ENCODE measurements around the gene FBN1. TPM values are rescaled to one million over a fixed set of nuclear protein-coding genes. Genes with fewer than 3 reads are reported as not detected.
A peak's percentile ranks its signal among the peaks of the same experiment; 100 is the strongest.

FBN1 gene
- total and polyA plus RNA-seq, 2 donors (not counting 3 experiments of a cell fraction or from before 2014, with no cell fraction given), result 107 to 111 TPM

DNA sequence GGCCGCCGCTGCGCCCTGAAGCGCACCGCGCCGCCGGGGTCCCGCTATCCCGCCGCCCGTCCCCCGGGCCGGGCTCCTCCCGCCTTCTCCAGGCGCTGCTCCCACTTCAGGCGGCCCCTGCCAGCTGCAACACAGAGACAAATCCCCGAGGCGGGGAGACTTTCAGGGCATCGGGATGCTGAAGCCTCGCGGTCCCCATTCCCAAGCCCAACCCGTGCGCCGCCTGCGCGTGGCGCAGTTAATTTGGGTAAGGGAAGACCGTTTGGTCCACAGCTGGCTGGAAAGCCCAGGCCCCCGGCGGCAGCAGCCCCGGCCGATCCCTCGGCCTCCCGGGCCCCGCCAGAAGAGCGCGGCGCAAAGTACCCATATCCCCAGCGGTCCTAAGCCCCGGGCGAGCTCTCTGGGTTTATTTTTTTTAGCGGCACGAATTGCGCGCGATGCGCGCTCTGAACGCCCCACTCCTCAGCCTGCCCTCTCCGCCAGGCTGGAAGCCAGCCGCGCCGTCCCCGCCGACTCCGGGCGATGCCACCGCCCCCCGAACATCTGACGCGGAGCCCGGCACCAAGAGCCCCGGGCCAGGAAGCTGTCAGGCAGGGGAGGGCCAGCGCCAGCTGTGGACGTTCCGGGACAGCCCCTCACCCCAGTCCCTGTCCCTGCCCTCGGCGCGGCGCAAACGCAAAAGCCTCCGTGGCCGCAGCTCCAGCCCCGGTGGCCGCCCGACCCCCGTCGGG lies 517 bp downstream of the FBN1 start:
- Histone ChIP-seq H3K27me3 (ENCODE audit: control insufficient read depth in 2 of 2, insufficient read depth in 2 of 2, low read length in 2 of 2) (no peaks in the 10 kb centered on the region), H3K9me3 (replicated peaks; ENCODE audit: control insufficient read depth, insufficient read depth, low read length) (no peaks in the 10 kb centered on the region), H3K9me1 (replicated peaks; ENCODE audit: control insufficient read depth, extremely low read depth, insufficient read depth, low read length) (no peaks in the 10 kb centered on the region), H3K4me3 (replicated peaks in 1 of 3; ENCODE audit: insufficient read depth in 1 of 3, low read depth in 1 of 3, low read length in 3 of 3) (peak overlapping the region; percentile 50 to 92 (median 77)), H3K79me2 (ENCODE audit: control insufficient read depth, insufficient read depth, low read length) (peaks cover 13% of the 10 kb centered on the region), H3K4me1 (ENCODE audit: control insufficient read depth, extremely low read depth, insufficient read depth, low read length) (peaks cover 34% of the 10 kb centered on the region), H3K9ac (replicated peaks; ENCODE audit: extremely low read depth, insufficient read depth, low read length) (peak overlapping the region; percentile 86), H3K27ac (ENCODE audit: insufficient read depth, low read depth, low read length) (peak overlapping the region; percentile 70), H2AFZ (ENCODE audit: low read depth, low read length) (peak overlapping the region; percentile 93), H3K36me3 (ENCODE audit: control insufficient read depth in 2 of 2, extremely low read depth in 1 of 2, insufficient read depth in 2 of 2, low read length in 2 of 2) (no peaks in the 10 kb centered on the region), H3K4me2 (ENCODE audit: insufficient read depth, low read length) (peak overlapping the region; percentile 98), H4K20me1 (replicated peaks; ENCODE audit: control insufficient read depth, extremely low read depth, insufficient read depth, low read length) (no peaks in the 10 kb centered on the region)
- FAIRE-seq, result no peak
- no TSS peak for BruUV-seq (replicated peaks)
- TF ChIP-seq POLR2A (IDR thresholded peaks at IDR 0.05; ENCODE audit: low read depth, low read length) (peak; percentile 57), GATA2 (IDR thresholded peaks at IDR 0.05; ENCODE audit: insufficient read depth, insufficient read length, low read depth, low read length) (no peak)
- dilution Hi-C loops (cut with MboI; ENCODE audit: extremely low pct_ligation_motif_present, low sequenced_read_pairs) (no loop called here), intact Hi-C loops (cut with micrococcal nuclease) (loop anchor here (1.0 to 10.0 kb wide), 10 partner anchors 42 to 512 kb away; partner anchors contain the start of genes CEP152 and COPS2)
- no peak for DNase-seq (ENCODE audit: low read depth, low spot score)
- CTCF ChIA-PET, result interaction anchor here (0.7 to 1.6 kb wide), 7 partner anchors 18 to 359 kb away, joined by 3 to 7 read pairs (median 3); no protein-coding TSS in a partner anchor
- POLR2A ChIA-PET, result interaction anchor here (1.1 to 2.0 kb wide), 2 partner anchors 79 to 166 kb away, joined by 3 to 6 read pairs; partner anchors contain the start of gene CEP152

DNA sequence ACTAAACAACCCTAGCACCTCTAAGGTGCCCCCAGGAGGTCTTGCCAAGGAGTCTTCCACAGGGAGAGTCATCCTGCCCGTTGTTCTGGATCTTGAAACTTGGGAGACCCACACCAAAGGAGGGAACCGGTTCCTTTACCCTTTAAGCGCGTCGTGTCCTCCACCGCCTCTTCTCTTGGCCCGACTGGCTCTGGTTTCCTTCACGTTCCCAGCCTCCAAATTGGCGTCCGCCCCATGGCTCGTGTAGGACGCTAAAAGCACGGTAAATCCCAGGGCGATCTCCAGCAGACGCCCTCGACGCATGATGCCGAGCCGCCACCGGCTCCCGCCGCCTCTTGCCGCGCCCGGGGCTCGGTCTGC lies 1.1 kb downstream of the FBN1 start:
- Histone ChIP-seq H3K79me2 (ENCODE audit: control insufficient read depth, insufficient read depth, low read length) (peaks cover 13% of the 10 kb centered on the region), H3K36me3 (ENCODE audit: control insufficient read depth in 2 of 2, extremely low read depth in 1 of 2, insufficient read depth in 2 of 2, low read length in 2 of 2) (no peaks in the 10 kb centered on the region), H3K9ac (replicated peaks; ENCODE audit: extremely low read depth, insufficient read depth, low read length) (peak overlapping the region; percentile 86), H3K27ac (ENCODE audit: insufficient read depth, low read depth, low read length) (peak overlapping the region; percentile 70), H3K27me3 (ENCODE audit: control insufficient read depth in 2 of 2, insufficient read depth in 2 of 2, low read length in 2 of 2) (no peaks in the 10 kb centered on the region), H2AFZ (ENCODE audit: low read depth, low read length) (peak overlapping the region; percentile 93), H3K4me3 (replicated peaks in 1 of 3; ENCODE audit: insufficient read depth in 1 of 3, low read depth in 1 of 3, low read length in 3 of 3) (peak overlapping the region; percentile 50 to 92 (median 77)), H4K20me1 (replicated peaks; ENCODE audit: control insufficient read depth, extremely low read depth, insufficient read depth, low read length) (no peaks in the 10 kb centered on the region), H3K9me1 (replicated peaks; ENCODE audit: control insufficient read depth, extremely low read depth, insufficient read depth, low read length) (no peaks in the 10 kb centered on the region), H3K4me2 (ENCODE audit: insufficient read depth, low read length) (peak overlapping the region; percentile 98), H3K9me3 (replicated peaks; ENCODE audit: control insufficient read depth, insufficient read depth, low read length) (no peaks in the 10 kb centered on the region), H3K4me1 (ENCODE audit: control insufficient read depth, extremely low read depth, insufficient read depth, low read length) (peaks cover 34% of the 10 kb centered on the region)
- CTCF ChIA-PET, result interaction anchor here (0.7 to 1.6 kb wide), 4 partner anchors 17 to 359 kb away, joined by 3 to 7 read pairs (median 3); no protein-coding TSS in a partner anchor
- POLR2A ChIA-PET, result interaction anchor here (2.0 kb wide), 1 partner anchor 166 kb away, joined by 6 read pairs; the partner anchor contains the start of gene CEP152
- DNase-seq (ENCODE audit: low read depth, low spot score), result peak; percentile 55
- TF ChIP-seq POLR2A (IDR thresholded peaks at IDR 0.05; ENCODE audit: low read depth, low read length) (no peak), POLR2AphosphoS5 (IDR thresholded peaks at IDR 0.05; ENCODE audit: insufficient read depth, low read depth, low read length) (no peak), EZH2 (IDR thresholded peaks at IDR 0.05; ENCODE audit: borderline replicate concordance, low read depth, low read length, severe bottlenecking) (no peak), GATA2 (IDR thresholded peaks at IDR 0.05; ENCODE audit: insufficient read depth, insufficient read length, low read depth, low read length) (no peak), FOS (IDR thresholded peaks at IDR 0.05; ENCODE audit: borderline replicate concordance, insufficient read depth, low read length) (no peak), JUN (IDR thresholded peaks at IDR 0.05; ENCODE audit: borderline replicate concordance, insufficient read depth, insufficient read length, low read depth) (no peak), MYC (IDR thresholded peaks at IDR 0.05; ENCODE audit: low read depth, low read length) (no peak)
- TF ChIP-seq, protein P1, sequence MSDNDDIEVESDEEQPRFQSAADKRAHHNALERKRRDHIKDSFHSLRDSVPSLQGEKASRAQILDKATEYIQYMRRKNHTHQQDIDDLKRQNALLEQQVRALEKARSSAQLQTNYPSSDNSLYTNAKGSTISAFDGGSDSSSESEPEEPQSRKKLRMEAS (IDR thresholded peaks at IDR 0.05; ENCODE audit: insufficient read depth, insufficient read length), result no peak
- TF ChIP-seq, protein P2, sequence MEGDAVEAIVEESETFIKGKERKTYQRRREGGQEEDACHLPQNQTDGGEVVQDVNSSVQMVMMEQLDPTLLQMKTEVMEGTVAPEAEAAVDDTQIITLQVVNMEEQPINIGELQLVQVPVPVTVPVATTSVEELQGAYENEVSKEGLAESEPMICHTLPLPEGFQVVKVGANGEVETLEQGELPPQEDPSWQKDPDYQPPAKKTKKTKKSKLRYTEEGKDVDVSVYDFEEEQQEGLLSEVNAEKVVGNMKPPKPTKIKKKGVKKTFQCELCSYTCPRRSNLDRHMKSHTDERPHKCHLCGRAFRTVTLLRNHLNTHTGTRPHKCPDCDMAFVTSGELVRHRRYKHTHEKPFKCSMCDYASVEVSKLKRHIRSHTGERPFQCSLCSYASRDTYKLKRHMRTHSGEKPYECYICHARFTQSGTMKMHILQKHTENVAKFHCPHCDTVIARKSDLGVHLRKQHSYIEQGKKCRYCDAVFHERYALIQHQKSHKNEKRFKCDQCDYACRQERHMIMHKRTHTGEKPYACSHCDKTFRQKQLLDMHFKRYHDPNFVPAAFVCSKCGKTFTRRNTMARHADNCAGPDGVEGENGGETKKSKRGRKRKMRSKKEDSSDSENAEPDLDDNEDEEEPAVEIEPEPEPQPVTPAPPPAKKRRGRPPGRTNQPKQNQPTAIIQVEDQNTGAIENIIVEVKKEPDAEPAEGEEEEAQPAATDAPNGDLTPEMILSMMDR (IDR thresholded peaks at IDR 0.05; ENCODE audit: extremely low read depth in 1 of 2, insufficient read depth in 1 of 2, low read depth in 1 of 2, low read length in 2 of 2), result no peak
- dilution Hi-C loops (cut with MboI; ENCODE audit: extremely low pct_ligation_motif_present, low sequenced_read_pairs) (no loop called here), intact Hi-C loops (cut with micrococcal nuclease) (loop anchor here (1.0 to 10.0 kb wide), 5 partner anchors 50 to 210 kb away; no protein-coding TSS in a partner anchor)
- no TSS peak for BruUV-seq (replicated peaks)
- no peak for FAIRE-seq

Data from endothelial cell of umbilical vein (primary cell).